ENCODE measurements around the gene NRG3.

NRG3 gene

DNA sequence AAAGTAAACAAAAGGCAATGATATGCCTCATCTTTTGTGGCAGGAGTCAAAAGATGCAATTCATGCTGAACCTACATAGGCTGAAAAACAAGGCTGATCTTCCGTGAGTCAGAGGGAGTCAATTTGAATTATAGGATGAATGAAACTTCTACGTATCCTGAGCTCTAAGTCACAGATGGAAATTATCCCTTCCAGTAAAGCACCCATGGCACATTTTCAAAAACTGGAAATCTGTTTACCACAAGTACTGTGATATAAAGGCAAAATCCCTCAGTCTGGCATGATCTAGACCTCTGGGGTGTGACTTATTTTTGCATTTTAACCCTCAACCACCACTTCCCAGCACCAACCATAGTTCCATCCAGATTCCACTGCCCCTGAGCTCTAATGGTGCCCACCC lies 69.6 kb downstream of the NRG3 start:
- H3K4me2 ChIP-seq (ENCODE audit: low read length) = no peak overlapping the region
- H3K4me1 ChIP-seq = no peaks in the 10 kb centered on the region
- no peak overlapping the region for H3K27ac ChIP-seq
- TF ChIP-seq, protein P1, sequence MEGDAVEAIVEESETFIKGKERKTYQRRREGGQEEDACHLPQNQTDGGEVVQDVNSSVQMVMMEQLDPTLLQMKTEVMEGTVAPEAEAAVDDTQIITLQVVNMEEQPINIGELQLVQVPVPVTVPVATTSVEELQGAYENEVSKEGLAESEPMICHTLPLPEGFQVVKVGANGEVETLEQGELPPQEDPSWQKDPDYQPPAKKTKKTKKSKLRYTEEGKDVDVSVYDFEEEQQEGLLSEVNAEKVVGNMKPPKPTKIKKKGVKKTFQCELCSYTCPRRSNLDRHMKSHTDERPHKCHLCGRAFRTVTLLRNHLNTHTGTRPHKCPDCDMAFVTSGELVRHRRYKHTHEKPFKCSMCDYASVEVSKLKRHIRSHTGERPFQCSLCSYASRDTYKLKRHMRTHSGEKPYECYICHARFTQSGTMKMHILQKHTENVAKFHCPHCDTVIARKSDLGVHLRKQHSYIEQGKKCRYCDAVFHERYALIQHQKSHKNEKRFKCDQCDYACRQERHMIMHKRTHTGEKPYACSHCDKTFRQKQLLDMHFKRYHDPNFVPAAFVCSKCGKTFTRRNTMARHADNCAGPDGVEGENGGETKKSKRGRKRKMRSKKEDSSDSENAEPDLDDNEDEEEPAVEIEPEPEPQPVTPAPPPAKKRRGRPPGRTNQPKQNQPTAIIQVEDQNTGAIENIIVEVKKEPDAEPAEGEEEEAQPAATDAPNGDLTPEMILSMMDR (IDR thresholded peaks at IDR 0.05) = no peak
- no peak overlapping the region for H3K4me3 ChIP-seq (ENCODE audit: low read depth, low read length)
- no peaks in the 10 kb centered on the region for H3K9me3 ChIP-seq (ENCODE audit: control insufficient read depth, low read length)
- H3K9ac ChIP-seq = no peak overlapping the region
- no peaks in the 10 kb centered on the region for H3K27me3 ChIP-seq (ENCODE audit: control insufficient read depth, insufficient read depth, low read length)
- H2AFZ ChIP-seq = no peak overlapping the region
- no peaks in the 10 kb centered on the region for H3K79me2 ChIP-seq
- no peaks in the 10 kb centered on the region for H3K36me3 ChIP-seq (ENCODE audit: control insufficient read depth, insufficient read depth, low read length)

DNA sequence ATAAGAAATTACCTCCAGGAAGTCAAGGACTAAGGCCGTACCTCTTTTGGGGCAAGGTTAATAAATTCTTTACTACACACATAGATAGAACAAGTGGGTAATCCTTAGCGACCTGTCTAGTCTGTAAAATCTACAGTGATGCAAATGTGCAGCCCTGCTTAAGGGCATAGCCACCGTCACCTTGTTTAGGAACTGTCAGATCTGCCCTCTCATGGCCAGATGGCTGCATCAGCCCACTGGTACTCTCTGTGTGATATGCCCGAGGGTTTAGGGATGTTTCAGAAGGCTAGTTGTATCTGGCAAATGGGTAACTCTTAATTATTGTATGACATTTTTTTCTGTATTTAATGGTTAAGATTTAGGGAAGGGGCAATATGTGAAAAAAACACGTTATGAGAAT lies 74.3 kb downstream of the NRG3 start:
- no peaks in the 10 kb centered on the region for H3K4me1 ChIP-seq
- TF ChIP-seq, protein P1 (IDR thresholded peaks at IDR 0.05) = no peak

DNA sequence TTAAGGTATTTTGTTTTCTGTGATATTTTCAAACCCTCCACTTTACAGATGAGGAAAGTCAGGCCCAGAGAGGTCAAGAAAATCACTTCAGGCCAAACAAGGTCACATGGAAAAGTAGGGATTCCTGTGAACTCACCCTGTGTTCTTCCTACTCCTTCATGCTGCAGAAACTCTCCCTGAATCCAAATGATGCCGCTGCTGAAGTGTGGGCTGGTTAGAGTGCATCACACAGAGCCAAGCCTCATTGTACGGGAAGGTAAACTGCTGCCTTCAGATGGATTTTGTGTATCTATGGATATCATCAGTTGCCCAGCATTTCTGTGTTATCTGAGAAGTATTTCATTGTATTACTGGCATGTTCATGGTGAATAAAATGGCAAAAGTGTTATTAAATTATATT lies 75.4 kb downstream of the NRG3 start:
- H3K79me2 ChIP-seq = no peaks in the 10 kb centered on the region
- H3K27me3 ChIP-seq (ENCODE audit: control insufficient read depth, insufficient read depth, low read length) = no peaks in the 10 kb centered on the region
- H3K4me1 ChIP-seq = no peaks in the 10 kb centered on the region
- H2AFZ ChIP-seq = no peak overlapping the region
- no peaks in the 10 kb centered on the region for H3K36me3 ChIP-seq (ENCODE audit: control insufficient read depth, insufficient read depth, low read length)
- no peak overlapping the region for H3K27ac ChIP-seq
- H3K9me3 ChIP-seq (ENCODE audit: control insufficient read depth, low read length) = no peaks in the 10 kb centered on the region
- H3K4me2 ChIP-seq (ENCODE audit: low read length) = no peak overlapping the region
- TF ChIP-seq, protein P1 (IDR thresholded peaks at IDR 0.05) = no peak
- no peak overlapping the region for H3K4me3 ChIP-seq (ENCODE audit: low read depth, low read length)
- H3K9ac ChIP-seq = no peak overlapping the region

More for the DNA sequence above, 74.3 kb downstream of the NRG3 start:
- no peaks in the 10 kb centered on the region for H3K79me2 ChIP-seq
- H3K9ac ChIP-seq = no peak overlapping the region
- H3K27ac ChIP-seq = no peak overlapping the region
- no peak overlapping the region for H3K4me3 ChIP-seq (ENCODE audit: low read depth, low read length)
- H3K9me3 ChIP-seq (ENCODE audit: control insufficient read depth, low read length) = no peaks in the 10 kb centered on the region
- no peak overlapping the region for H2AFZ ChIP-seq
- H3K36me3 ChIP-seq (ENCODE audit: control insufficient read depth, insufficient read depth, low read length) = no peaks in the 10 kb centered on the region
- no peaks in the 10 kb centered on the region for H3K27me3 ChIP-seq (ENCODE audit: control insufficient read depth, insufficient read depth, low read length)
- H3K4me2 ChIP-seq (ENCODE audit: low read length) = no peak overlapping the region

DNA sequence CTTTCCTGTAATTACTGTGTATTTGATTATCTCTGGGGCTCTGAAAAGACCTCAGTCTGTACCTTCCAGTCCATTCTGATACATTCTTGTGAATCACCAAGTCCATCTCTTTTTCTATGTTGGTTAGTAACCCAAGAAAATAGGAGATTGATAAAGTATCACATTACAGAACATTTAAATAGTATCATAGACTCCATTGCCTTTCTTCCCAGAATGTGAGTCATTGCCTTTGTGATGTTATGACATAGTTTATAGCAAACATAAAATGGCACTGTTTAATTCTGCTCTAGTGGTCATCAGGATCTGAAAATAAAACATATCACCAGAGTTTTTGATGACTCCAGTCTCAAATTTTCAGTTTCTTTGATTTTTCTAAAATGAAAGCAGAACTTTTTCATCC lies 78.4 kb downstream of the NRG3 start:
- no peaks in the 10 kb centered on the region for H3K36me3 ChIP-seq (ENCODE audit: control insufficient read depth, insufficient read depth, low read length)
- H3K4me2 ChIP-seq (ENCODE audit: low read length) = no peak overlapping the region
- H3K4me1 ChIP-seq = no peaks in the 10 kb centered on the region
- H3K27me3 ChIP-seq (ENCODE audit: control insufficient read depth, insufficient read depth, low read length) = no peaks in the 10 kb centered on the region
- no peaks in the 10 kb centered on the region for H3K9me3 ChIP-seq (ENCODE audit: control insufficient read depth, low read length)
- no peak overlapping the region for H3K9ac ChIP-seq
- no peak overlapping the region for H2AFZ ChIP-seq
- no peak overlapping the region for H3K4me3 ChIP-seq (ENCODE audit: low read depth, low read length)
- H3K27ac ChIP-seq = no peak overlapping the region
- TF ChIP-seq, protein P1 (IDR thresholded peaks at IDR 0.05) = no peak
- no peaks in the 10 kb centered on the region for H3K79me2 ChIP-seq

DNA sequence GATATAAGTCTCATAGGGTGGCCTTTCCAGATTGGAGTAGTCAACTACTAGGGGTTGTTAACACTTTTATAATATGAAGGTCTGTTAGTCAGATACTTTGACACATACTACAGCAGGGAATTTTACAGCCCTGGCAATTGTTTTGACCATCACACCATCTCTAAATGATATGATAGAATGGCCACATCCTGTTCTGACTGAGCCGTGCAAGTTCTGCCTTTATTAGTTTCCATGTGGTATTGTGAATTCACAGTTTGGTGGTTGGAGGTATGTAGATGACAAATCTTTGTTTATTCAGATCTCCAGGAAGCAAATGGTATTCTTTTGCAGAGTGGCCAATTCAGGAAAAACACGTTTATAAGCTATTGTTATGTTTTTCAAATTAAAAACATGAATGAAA lies 83.0 kb downstream of the NRG3 start:
- Histone ChIP-seq H3K9me3 (ENCODE audit: control insufficient read depth, low read length) (no peaks in the 10 kb centered on the region), H3K4me1 (no peaks in the 10 kb centered on the region), H3K79me2 (no peaks in the 10 kb centered on the region), H3K4me2 (ENCODE audit: low read length) (no peak overlapping the region), H3K9ac (no peak overlapping the region), H3K27ac (no peak overlapping the region), H3K36me3 (ENCODE audit: control insufficient read depth, insufficient read depth, low read length) (no peaks in the 10 kb centered on the region), H3K27me3 (ENCODE audit: control insufficient read depth, insufficient read depth, low read length) (no peaks in the 10 kb centered on the region), H2AFZ (no peak overlapping the region), H3K4me3 (ENCODE audit: low read depth, low read length) (no peak overlapping the region)
- TF ChIP-seq, protein P1 (IDR thresholded peaks at IDR 0.05) = no peak

Data from parathyroid adenoma (tissue), 2 donors.